ENCODE results near the gene IFNL2.

DNA sequence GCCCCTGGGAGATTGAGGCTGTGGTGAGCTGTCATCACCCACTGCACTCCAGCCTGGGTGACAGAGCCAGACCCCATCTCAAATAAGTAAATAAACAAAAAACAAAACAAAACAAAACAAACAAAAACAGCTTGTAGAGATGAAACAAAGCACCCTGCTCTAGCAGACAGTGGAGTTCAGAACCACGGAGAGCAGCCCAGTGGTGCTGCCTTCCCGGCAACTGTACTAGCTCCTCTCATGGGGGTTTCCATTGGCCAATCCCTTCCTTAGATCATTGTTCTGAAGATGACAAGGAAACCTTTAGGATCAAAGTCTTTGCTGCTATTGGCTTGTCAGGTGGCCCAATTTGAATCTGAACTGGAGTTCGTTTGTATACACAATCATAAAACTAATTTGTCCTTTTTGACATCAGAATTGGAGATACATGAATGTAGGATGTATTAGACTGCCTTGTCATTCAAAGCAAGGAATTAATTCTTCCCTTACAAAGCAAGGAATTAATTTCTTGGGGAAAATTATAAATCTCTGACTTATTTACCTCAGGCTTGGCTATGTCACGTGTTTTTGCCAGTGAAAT is 44.4 kb upstream of the IFNL2 start:
- TF ChIP-seq YY1 (IDR thresholded peaks at IDR 0.05; ENCODE audit: low read depth) (no peak), FOXM1 (IDR thresholded peaks at IDR 0.05; ENCODE audit: borderline replicate concordance, low read depth) (no peak), NFIC (IDR thresholded peaks at IDR 0.05) (no peak), RAD21 (IDR thresholded peaks at IDR 0.05; ENCODE audit: low read depth) (no peak), EP300 (IDR thresholded peaks at IDR 0.05; ENCODE audit: borderline replicate concordance) (no peak), EGR1 (IDR thresholded peaks at IDR 0.05) (no peak), TAF1 (IDR thresholded peaks at IDR 0.05; ENCODE audit: low read depth) (no peak), ZBTB7A (IDR thresholded peaks at IDR 0.05; ENCODE audit: low read depth) (no peak), TEAD4 (IDR thresholded peaks at IDR 0.05) (no peak), CEBPB (IDR thresholded peaks at IDR 0.05) (no peak), TCF12 (IDR thresholded peaks at IDR 0.05; ENCODE audit: low read depth) (no peak)
- TF ChIP-seq, protein P1, sequence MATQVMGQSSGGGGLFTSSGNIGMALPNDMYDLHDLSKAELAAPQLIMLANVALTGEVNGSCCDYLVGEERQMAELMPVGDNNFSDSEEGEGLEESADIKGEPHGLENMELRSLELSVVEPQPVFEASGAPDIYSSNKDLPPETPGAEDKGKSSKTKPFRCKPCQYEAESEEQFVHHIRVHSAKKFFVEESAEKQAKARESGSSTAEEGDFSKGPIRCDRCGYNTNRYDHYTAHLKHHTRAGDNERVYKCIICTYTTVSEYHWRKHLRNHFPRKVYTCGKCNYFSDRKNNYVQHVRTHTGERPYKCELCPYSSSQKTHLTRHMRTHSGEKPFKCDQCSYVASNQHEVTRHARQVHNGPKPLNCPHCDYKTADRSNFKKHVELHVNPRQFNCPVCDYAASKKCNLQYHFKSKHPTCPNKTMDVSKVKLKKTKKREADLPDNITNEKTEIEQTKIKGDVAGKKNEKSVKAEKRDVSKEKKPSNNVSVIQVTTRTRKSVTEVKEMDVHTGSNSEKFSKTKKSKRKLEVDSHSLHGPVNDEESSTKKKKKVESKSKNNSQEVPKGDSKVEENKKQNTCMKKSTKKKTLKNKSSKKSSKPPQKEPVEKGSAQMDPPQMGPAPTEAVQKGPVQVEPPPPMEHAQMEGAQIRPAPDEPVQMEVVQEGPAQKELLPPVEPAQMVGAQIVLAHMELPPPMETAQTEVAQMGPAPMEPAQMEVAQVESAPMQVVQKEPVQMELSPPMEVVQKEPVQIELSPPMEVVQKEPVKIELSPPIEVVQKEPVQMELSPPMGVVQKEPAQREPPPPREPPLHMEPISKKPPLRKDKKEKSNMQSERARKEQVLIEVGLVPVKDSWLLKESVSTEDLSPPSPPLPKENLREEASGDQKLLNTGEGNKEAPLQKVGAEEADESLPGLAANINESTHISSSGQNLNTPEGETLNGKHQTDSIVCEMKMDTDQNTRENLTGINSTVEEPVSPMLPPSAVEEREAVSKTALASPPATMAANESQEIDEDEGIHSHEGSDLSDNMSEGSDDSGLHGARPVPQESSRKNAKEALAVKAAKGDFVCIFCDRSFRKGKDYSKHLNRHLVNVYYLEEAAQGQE (IDR thresholded peaks at IDR 0.05; ENCODE audit: low read depth) = peak; percentile 93
- TF ChIP-seq, protein P2, sequence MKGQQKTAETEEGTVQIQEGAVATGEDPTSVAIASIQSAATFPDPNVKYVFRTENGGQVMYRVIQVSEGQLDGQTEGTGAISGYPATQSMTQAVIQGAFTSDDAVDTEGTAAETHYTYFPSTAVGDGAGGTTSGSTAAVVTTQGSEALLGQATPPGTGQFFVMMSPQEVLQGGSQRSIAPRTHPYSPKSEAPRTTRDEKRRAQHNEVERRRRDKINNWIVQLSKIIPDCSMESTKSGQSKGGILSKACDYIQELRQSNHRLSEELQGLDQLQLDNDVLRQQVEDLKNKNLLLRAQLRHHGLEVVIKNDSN (IDR thresholded peaks at IDR 0.05) = no peak

All from Ishikawa (cell line).